Pulmonary artery endothelial cell (primary cell): ENCODE data around the gene UBTD1. TPM values are rescaled to one million over a fixed set of nuclear protein-coding genes. Genes with fewer than 3 reads are reported as not detected.
"Not testable (repeated sequence)": the region's sequence is repeated elsewhere in the genome, so short reads cannot be mapped to it uniquely, and the experiment has no call there.

Experiments
- DNase-seq: peaks from one replicate; pipeline ENCODE4 v3.0.0-alpha.2; 2011; ENCODE audit warnings: low read depth, low spot score
- total RNA-seq: library from RNA; depleted of rRNA; stranded (reverse); fragments of >200 nt; gene quantifications from 2 replicates; pipeline ENCODE4 v1.2.3, GENCODE V29; 2014

The UBTD1 gene
- total RNA-seq, 1 donor from 2014 or later: 58.4 TPM

DNA sequence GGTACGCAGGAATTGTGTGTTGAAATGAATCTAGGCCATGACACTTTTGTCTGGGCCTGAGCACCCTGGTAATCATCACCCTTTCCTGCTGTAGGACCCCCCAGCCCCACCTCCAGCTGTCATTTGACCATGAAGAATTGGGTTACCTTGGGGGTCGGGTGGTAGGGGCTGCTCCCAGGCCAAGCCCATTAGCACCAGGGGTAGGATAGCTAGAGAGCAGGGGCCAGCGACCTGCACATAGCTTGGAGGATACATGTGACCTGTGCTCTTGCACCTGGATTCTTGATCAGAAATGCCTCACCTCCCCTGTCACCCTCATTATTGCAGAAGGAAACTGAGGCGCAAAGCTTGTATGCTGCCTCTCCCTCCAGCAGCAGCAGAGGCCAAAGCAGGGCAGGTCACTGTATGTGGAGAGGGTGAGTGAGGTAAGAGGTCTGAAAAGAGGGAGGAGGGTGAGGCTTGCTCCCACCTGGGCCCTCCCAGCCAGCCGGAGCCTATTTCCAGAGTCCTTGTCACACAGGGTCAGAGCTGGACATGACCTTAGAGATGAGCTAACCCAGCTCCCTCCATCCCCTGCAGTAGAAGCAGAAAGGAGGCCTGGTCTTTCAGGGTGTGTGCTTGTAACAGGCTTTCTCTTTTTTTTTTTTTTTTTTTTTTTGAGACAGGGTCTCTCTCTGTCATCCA lies 38.6 kb downstream of the UBTD1 start:
- no peak for DNase-seq

- no peak for DNase-seq
Measured at GRCh38 chr10:97538411-97538810, 39.7 kb downstream of the UBTD1 start.

- DNase-seq: no peak
Measured at GRCh38 chr10:97538839-97539238, 40.1 kb downstream of the UBTD1 start.

DNA sequence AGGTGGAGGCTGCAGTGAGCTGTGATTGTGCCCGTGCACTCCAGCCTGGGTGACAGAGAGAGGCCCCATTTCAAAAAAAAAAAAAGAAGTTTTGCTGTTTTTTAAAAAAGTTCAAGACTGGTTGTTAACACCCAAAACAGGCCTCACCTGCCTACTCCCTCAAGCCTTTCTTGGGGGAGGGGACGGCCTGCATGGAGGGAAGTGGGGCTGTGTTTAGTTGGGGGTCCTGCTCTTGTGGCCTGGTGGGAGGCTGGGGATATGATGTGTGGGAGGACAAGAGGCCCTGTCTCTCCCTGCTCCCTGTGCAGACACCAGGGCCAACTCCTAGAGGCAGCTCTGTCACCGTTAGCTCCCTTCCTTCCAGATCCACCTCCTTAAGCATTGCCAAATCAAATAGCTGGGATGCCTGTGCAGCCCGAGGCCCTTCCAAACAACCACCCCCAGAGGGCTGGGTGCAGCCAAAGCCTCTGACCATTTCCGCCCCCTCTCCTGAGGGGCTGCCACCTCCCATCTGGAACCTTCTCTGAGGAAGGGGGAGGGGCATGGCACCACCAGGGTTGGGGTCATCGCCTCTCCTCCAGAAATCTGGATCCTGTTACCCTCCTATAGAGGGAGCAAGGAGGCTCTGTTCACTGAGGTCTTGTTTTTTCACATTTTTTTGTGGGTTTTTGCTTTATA lies 40.9 kb downstream of the UBTD1 start:
- DNase-seq: no peak

DNA sequence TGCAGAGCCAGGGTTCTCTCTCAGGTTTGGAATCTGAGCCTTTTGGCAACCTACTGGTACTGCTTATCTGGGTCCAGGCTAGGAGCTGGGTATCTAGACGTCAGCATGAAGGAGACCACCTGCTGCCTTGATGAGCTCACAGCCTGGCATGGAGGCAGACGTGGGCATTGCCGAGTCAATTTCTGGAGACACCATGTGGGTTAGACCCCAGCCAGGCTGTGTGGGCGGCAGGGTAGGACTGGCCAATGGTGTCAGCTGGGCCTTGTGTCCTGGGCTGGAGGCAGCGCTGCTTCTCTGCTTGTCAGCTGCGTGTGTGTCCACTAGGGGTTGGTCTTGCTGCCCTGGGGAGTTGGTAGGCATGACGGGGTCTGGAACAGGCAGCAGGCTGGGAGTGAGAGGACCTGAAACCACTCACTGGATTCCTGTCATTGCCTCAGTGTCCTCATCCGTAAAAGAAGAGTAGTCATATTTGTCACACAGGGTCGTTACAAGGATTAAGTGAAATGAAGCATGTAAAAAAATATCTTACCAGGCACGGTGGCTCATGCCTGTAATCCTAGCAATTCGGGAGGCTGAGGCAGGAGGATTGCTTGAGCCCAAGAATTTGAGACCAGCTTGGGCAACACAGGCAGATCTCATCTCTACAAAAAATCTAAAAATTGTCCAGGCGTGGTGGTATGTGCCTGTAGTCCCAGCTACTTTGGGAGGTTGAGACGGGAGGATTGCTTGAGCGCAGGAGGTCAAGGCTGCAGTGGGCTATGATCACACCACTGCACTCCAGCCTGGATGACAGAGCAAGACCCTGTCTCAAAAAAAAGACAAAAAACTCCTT lies 42.2 kb downstream of the UBTD1 start:
- DNase-seq: no peak

- DNase-seq: peak; percentile 96
Measured at GRCh38 chr10:97542169-97543024, 43.7 kb downstream of the UBTD1 start.

GRCh38 chr10:97543025-97543546 lies 44.4 kb downstream of the UBTD1 start:
- peak; percentile 96 for DNase-seq

- DNase-seq: no peak
Measured at GRCh38 chr10:97546456-97547270, 47.9 kb downstream of the UBTD1 start.

GRCh38 chr10:97547271-97547600 lies 48.5 kb downstream of the UBTD1 start:
- no peak for DNase-seq

- no peak for DNase-seq
Measured at GRCh38 chr10:97547962-97548361, 49.2 kb downstream of the UBTD1 start.

GRCh38 chr10:97548828-97549455 lies 50.2 kb downstream of the UBTD1 start:
- no peak for DNase-seq

DNA sequence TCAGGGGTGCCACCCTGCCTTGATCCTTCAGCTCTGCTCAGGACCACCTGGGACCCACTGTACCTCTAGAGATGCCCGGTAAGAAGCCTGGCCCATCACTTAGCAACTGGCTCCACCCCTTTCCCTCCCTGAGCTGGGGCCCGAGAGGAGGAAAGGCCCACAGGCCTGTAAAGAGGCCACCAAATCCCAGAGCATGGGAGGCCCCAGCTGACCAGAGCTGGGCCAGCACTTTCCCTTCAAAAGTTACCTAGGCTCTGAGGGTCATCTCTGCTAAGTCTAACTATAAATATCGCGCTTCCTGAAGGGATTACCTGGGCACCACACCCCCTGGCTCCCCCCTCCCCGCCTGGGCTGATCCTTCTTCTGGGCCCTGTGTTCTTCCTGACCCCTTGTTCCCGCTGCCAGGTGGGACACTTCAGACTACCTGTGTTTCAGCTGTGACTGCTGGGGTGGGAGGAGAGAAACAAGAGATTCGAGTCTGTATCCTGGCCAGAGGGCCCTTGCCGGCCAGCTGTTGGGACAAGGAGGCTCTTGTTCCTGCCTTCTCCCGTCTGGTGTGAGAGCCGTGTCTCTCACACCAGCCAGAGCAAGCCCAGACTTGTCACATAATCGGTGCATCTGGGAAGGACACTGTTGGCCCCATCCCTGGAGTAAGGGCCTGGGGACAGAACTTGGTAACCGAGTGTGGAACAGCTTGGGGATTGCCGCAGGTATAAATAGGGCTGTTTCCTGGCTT lies 51.0 kb downstream of the UBTD1 start:
- no peak for DNase-seq

DNA sequence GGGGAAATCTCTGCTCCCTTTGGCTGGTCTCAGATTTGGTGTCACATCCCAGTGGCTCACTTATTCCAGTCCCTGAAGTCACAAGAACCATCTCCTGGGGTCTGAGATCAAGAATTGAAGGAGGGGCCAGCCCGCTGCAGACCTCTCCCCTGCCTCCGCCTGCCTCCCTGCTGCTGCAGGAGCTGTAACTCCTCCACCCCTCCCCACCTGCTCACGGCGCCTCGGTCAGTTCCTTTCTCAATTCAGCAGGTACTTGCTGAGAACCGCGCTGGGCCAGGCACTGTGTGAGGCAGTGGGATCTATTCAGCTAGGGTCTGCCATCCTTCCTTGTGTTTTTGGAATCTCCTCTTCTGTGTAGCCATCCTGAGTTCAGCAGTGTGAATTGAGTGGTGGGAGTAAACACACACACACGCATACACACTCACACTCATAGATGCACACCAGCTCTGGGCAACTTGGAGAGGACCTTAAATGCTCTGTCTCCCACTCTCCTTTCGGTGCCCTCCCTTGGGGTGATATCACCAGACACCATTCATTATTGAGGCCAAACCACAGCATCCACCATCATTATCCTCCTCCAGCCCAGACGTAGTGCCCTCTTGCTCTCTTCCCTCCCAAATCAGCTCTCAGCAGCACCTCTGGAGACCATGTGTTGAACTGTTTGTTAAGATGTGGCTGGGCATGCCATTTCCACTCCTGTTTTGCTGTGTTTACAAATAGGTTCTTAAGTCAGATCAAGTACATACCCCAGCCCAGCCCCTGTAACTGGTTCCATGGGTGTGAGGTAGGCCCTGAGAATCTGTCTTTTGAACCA lies 51.8 kb downstream of the UBTD1 start:
- DNase-seq: no peak

- DNase-seq: no peak
Measured at GRCh38 chr10:97551271-97551670, 52.5 kb downstream of the UBTD1 start.

- DNase-seq: no peak
Measured at GRCh38 chr10:97553575-97554031, 54.9 kb downstream of the UBTD1 start.

DNA sequence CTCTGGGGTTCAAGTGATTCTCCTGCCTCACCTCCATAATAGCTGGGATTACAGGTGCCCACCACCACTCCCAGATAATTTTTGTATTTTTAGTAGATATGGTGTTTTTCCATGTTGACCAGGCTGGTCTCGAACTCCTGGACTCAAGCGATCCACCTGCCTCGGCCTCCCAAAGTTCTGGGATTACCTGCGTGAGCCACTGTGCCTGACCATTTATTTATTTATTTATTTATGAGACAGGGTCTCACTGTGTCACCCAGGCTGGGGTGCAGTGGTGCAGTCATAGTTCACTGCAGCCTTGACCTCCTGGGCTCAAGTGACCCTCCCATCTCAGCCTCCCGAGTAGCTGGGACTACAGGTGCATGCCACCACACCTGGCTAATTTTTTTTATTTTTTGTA lies 55.6 kb downstream of the UBTD1 start:
- DNase-seq: not testable (repeated sequence)

- DNase-seq: not testable (repeated sequence)
Measured at GRCh38 chr10:97555541-97555940, 56.8 kb downstream of the UBTD1 start.

GRCh38 chr10:97560731-97561381 lies 62.1 kb downstream of the UBTD1 start:
- DNase-seq: not testable (repeated sequence)
